Erythroblast (primary cell): ENCODE measurements around the gene SLC46A1.
A peak's percentile ranks its signal among the peaks of the same experiment; 100 is the strongest.

ENCODE experiments used
- DNase-seq, 2 experiments: peaks; one replicate each; lab custom pipeline; 2025; lab: John Stamatoyannopoulos, UW
- GATA1 ChIP-seq: IDR thresholded peaks from 2 replicates; pipeline ENCODE4 v1.6.1; 2011; ENCODE audit warnings: low read depth, mild to moderate bottlenecking, control low read depth, low read length, moderate library complexity
- POLR2A ChIP-seq: IDR thresholded peaks from 2 replicates; pipeline ENCODE4 v1.6.1; 2011; ENCODE audit warnings: mild to moderate bottlenecking, low read length

Gene SLC46A1

GRCh38 chr17:28368306-28368831 lies 37.6 kb downstream of the SLC46A1 start:
- DNase-seq, result no peak
- no peak for TF ChIP-seq POLR2A

GRCh38 chr17:28367641-28368305 lies 38.2 kb downstream of the SLC46A1 start:
- TF ChIP-seq GATA1 (no peak), POLR2A (no peak)
- no peak for DNase-seq

GRCh38 chr17:28366605-28367004 lies 39.4 kb downstream of the SLC46A1 start:
- DNase-seq, result no peak
- no peak for TF ChIP-seq POLR2A
- no peak for TF ChIP-seq GATA1

- no peak for DNase-seq
- TF ChIP-seq GATA1, result no peak
- TF ChIP-seq POLR2A, result no peak
These were observed 40.5 kb downstream of the SLC46A1 start for GRCh38 chr17:28365487-28365886.

- TF ChIP-seq GATA1, result no peak
- no peak for TF ChIP-seq POLR2A
These were observed 41.2 kb downstream of the SLC46A1 start, which contains the start of gene SEBOX for GRCh38 chr17:28364665-28365363. Gene SEBOX (minus strand): TSS chr17:28365199. CDS start chr17:28365151, 48 bp downstream.

GRCh38 chr17:28363776-28364650 lies 42.0 kb downstream of the SLC46A1 start:
- DNase-seq, result no peak
- TF ChIP-seq POLR2A (no peak), GATA1 (no peak)

More at GRCh38 chr17:28364665-28365363, 41.2 kb downstream of the SLC46A1 start, which contains the start of gene SEBOX:
- no peak for DNase-seq

- DNase-seq, result no peak
- no peak for TF ChIP-seq GATA1
- TF ChIP-seq POLR2A, result no peak
These were observed 42.8 kb downstream of the SLC46A1 start for GRCh38 chr17:28363186-28363585.

- TF ChIP-seq POLR2A (no peak), GATA1 (no peak)
- no peak for DNase-seq
These were observed 48.2 kb downstream of the SLC46A1 start for GRCh38 chr17:28357901-28358197.

- peak; percentile 96 for TF ChIP-seq POLR2A
- no peak for TF ChIP-seq GATA1
- peak; percentile 97 to 98 for DNase-seq
These were observed 48.7 kb downstream of the SLC46A1 start, which contains the start of gene POLDIP2 for GRCh38 chr17:28357061-28357900. Gene POLDIP2 (minus strand): TSS chr17:28357527. CDS start chr17:28357448, 79 bp downstream.

GRCh38 chr17:28350271-28350670 lies 55.7 kb downstream of the SLC46A1 start:
- DNase-seq, result no peak
- TF ChIP-seq POLR2A (no peak), GATA1 (no peak)

- TF ChIP-seq POLR2A, result no peak
- TF ChIP-seq GATA1, result no peak
- no peak for DNase-seq
These were observed 57.0 kb downstream of the SLC46A1 start for GRCh38 chr17:28348979-28349378.

GRCh38 chr17:28347261-28347891 lies 58.6 kb downstream of the SLC46A1 start:
- TF ChIP-seq POLR2A, result peak; percentile 15
- TF ChIP-seq GATA1, result no peak
- no peak for DNase-seq
